SIG-M5 (cell line): Measurements from ENCODE around the gene PCED1B.

Experiments
- DNase-seq: peaks from one replicate; lab custom pipeline; 2025; lab: John Stamatoyannopoulos, UW

PCED1B gene

DNA sequence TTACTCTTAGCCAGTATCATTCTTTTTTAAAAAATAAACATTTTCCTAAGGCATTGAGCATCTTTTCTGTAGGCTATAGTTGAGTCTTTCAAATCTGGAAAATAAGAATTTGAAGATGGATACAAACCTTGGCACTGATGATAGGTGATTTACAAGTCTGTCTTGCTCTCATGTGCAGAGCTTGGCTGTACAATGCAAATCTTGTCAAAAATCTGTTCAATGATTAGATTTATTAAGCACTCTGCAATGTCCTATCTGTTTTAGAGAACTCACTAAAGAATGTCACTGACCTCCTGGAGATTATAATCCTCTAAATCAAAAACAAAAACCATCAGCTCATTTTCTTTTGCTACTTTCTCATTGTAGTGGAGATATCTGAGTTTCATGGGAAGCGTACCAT lies 43.2 kb downstream of the PCED1B start:
- no peak for DNase-seq

DNA sequence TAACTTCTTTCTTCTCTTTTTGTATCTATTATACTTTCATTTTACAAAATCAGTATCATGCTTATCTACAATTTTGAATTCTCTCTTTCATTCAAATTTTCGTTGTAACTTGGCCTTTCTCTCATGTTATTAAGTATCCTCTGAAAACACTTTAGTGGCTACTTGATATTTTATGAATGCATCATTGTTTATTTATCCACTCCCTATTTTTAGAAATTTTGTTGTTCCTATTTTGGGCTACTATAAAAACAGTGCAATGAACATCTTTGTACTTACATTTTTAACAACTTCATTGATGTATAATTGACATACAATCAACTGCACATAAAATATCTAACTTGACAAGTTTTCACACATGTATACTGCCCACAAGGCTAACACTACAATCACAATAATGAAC lies 44.3 kb downstream of the PCED1B start:
- no peak for DNase-seq

DNA sequence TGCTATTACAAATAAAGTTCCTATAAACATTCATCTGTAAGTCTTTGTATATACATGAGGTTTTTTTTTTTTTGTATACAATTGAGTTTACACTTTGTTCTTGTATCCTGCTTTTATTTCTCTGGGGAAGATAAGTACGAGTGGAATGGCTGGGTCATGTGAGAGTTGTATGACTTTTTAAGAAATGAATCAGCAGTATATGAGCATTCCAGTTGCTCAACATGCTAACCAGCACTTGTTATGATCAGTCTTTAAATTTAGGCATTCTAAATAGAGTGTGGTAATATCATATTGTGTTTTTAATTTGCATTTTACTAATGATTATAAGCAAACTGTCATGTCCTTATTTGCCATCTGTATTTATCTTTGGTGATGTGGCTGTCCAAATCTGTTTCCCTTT lies 45.0 kb downstream of the PCED1B start:
- no peak for DNase-seq

DNA sequence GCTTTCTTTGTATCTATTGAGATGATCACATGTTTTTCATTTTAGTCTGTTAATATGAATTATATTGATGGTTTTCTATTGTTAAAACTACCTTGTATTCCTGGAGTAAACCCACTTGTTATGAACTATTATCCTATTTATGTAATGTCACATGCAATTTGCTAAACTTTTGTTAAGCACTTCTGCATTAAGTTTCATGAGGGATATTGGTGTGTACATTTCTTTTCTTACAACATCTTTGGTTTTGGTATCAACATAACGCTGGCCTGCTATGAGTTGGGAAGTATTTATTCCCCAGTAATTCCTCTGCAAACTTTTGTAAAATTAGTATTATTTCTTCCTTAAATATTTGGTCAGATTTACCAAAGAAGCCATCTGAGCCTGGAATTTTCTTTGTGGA lies 46.8 kb downstream of the PCED1B start:
- DNase-seq, result no peak

DNA sequence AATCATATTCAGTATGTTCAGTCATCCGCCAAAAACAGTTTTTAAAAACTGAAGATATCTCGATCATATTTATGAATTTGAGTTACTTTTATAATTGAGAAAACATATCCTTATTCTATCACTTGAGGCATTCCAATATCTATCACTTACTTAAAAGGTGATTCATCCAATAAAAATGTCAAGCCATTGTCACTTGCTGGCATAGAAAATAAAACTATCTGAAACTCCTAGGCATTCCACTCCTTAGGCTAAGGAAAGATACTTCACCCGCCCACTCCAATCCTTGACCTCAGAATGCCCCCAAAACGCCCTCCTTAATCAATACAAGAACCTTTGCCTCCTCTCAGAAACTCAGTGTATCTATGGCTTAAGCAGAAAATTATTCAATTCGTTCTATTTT lies 51.6 kb downstream of the PCED1B start:
- DNase-seq, result no peak

DNA sequence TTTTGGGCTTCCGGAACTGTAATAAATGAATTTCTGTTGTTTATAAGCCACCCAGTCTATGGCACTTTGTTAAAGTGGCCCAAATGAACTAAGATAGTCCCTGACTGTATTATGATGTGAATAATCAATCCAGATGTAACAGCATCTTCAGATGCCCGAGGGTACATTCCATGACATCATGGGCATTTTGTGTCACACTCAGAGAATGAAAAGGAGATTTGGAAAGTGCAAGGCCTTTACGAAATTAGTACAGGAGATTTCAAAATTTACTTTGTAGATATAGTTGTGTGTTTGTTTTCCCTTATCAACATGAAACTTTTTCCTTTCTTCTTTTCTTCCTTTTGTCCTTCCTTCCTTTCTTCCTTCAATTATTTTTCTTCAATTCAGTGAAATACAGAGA lies 54.6 kb downstream of the PCED1B start:
- no peak for DNase-seq

DNA sequence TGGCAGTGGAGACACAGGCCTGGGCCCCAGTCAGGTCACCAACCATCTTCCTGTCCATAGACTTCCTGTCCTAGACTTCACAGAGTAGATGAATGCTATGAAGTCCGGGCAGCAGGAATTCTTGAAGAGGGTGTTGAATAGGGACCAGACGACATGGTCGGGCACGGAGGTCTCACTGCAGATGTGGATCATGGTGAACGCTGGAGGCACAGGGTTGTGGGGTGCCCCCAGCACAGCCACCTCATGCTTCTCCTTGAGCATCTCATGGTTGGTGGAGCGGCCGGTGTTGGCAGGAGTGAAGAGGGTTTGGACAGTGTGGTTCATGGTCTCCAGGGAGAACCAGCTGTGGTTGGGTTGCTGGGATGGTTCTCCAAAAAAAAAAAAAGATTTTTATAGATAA lies 56.2 kb downstream of the PCED1B start:
- DNase-seq, result no peak

DNA sequence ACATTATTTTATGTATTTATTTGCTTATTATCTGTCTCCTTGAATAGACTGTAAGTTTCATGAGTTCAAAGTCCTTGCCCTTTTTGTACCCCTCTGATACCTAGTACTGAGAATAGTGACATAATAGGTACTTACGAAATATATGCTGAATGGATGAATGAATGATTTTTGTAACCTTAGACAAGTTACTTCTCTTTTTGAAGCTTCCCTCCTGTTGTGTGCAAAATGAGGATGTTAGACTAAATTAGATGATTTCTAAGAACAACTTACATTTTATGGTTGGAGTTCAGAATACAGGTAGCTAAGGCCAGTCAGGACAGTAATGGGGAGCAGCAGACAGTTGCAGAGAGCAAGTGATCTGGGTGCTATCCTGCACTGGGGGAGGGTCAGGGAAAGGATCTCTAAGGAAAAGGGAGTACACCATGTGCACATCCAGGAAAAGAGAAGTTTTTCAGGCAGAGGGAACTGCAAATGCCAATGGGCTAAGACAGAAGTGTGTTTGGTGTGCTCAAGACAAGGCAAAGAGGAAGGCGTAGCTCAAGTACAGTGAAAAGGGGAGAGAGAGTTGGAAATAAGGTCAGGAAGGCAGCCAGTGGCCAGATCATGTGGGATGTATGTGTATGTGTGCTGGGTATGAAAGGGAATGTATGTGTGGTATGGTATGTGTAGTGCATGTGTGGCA lies 59.7 kb downstream of the PCED1B start:
- no peak for DNase-seq

DNA sequence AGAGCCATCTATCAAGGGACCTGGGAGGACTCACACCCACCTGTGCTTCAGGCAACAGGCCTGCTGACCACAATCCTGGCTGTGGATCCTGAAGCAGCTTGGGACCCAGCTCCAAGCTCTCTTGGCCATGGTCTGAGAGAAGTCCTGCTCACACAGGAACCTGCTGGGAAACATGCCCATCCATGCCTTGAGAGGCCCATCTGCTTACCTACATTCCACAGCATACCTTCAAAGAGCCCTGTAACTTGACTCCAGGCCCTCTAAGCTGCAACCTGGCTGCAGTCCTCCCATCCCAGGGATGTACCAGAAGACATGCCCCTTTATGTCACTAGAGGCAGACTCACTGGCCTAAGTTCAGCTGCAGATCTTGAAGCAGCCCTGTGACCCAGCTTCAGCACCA lies 62.0 kb downstream of the PCED1B start:
- no peak for DNase-seq

DNA sequence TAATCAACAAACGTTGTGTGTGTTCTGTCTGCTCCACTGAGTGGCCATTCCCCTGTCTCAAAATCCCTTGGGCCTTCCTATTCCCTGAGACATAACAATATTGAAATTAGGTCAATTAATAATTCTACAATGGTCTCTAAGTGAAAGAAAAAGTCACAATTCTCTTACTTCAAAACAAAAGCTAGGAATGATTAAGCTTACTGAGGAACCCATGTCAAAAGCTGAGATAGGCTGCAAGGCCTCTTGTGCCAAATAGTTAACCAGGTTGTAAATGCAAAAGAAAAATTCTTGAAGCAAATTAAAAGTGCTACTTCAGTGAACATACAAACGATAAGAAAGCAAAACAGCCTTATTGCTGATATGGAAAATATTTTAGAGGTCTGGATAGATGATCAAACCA lies 65.3 kb downstream of the PCED1B start:
- DNase-seq, result no peak

DNA sequence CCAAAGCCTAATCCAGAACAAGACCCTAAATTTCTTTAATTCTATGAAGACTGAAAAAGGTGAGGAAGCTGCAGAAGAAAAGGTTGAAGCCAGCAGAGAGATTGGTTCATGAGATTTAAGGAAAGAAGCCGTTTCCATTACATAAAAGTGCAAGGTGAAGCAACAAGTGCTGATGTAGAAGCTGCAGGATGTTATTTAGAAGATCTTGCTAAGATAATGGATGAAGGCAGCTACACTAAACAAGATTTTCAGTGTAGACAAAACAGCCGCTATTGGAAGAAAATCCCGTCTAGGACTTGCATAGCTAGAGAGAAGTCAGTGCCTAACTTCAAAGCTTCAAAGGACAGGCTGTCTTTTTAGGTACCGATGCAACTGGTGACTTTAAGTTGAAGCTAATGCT lies 65.8 kb downstream of the PCED1B start:
- no peak for DNase-seq

DNA sequence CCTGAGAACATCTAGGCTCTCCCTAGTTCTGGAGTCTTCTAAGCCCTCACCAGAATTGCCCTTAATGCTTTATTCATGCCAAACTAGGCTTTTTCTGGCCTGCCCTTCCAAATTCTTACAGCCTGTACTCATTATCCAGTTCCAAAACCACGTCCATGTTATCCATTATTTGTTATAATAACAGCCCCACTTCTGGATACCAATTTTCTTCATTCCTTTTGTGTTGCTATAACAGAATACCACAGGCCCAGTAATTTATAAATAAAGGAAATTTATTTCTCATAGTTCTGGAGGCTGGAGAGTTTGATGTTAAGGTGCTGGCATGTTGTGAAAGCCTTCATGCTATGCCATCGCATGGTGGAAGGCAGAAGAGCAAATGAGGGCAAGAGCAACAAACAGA lies 68.3 kb downstream of the PCED1B start:
- DNase-seq, result no peak

DNA sequence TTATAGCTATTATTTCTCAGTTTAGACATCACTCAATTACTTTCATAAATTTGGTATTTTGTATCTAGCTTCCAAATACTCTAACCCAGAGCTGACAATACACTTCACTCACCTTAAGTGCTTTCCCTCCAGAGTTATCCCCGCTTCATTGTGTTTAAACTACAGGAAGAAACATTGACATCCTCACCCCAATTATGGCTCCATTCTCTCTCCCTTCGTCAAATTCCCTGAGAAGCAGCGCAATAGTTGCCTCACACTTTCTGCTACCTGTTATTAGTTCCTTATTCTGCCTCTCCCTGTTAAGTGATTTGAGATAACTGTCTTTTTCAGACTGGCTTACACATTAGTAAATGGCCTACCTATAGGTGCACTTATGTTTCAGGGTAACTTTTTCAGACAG lies 69.7 kb downstream of the PCED1B start:
- no peak for DNase-seq

DNA sequence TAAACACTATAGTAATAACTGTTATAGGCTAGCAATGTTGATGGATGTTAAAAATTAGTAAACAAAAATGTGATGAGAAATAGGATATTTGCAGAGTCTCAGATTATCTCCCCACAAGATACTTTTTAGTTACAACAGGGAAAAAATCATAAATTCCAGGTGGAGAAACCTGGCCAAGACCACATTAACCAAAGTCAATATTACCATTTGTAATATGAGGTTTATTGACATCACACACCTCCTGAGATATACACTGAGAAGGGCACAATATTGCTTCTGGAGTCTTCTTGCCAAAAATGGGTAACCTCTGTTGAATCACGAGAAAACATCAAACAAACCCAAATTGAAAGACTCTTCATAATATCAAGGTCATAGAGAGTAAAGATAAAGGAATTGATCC lies 72.7 kb downstream of the PCED1B start:
- DNase-seq, result no peak

DNA sequence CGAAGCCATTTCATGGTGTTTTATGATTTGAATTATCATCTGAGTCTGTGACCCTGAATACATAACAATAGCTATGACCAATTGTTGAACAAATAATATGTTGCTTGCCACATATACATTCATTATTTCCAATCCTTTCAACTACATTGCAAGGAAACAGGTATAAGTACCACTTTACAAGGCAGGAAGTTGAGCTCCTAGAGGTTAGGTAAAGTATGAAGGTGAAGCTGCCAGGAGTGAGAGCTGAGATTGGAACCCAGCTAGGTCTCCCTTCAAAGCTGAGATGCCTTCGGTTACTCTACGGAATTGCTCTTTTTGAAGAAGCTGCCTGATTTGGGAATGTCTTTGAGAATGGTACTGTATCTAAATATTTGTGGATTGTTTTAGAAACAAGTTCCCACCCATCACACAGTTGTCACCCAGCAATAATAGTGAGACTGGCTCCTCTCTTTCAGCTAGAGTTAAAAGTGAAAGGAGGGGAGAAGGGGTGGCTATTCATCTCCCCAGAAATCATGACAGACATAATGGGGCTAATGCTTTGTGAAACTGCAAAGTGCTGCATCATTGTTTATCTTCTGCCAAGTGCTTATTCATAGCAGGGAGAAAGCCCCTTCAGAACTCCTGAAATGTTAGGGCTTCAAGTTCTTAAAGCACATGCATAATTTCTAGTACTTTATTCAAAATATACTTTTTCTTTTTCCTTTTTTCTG lies 76.2 kb downstream of the PCED1B start:
- no peak for DNase-seq

DNA sequence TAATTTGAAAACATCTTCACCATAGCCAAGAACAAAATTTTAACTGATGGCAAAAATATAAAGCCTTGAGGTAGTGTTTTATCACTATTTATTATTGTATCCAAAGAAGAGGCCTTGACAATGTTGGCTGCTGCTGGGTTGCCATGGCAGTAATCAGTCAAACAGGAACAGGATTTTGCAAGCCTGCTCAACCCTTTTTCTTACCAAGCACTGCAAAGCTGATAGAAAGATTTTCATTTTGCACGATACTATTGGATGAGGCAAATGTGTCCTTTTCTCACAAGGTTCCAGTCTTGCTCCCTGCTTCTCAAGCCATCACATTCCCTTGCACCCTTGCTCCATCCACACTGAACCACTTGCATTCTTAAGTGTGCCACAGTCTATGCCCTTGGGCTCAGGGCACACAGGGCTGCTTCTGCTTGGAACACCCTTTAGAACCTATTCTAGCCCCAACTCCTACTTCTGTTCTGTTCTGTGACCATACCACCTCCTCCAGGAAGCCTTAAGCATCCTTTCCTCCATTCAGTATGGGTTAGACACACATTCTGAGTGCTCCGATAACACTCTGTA lies 76.8 kb downstream of the PCED1B start:
- no peak for DNase-seq

DNA sequence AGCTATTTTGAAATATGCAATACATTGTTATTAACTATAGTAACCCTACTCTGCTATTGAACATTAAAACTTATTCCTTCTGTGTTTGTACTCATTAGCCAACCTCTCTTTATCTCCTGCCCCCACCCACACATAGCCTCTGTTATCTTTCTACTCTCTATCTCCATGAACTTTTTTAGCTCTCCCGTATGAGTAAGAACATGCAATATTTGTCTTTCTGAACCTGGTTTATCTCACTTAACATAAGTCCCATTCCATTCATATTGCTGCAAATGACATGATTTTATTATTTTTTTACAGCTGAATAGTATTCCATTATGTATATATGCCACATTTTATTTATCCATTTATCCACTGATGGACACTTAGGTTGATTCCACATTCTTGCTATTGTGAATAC lies 79.4 kb downstream of the PCED1B start:
- no peak for DNase-seq

DNA sequence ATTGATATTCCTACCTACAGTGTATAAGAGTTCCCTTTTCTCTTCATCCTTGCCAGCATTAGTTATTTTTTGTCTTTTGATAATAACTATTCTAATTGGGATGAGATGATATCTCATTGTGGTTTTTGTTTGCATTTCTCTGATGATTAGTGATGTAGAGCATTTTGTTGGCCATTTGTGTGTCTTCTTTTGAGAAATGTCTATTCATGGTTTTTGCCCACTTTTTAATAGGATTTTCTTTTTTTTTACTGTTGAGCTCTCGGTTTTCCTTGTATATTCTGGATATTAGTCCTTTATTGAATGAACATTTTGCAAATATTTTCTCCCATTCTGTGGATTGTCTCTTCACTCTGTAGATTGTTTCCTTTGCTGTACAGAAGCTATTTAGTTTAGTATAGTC lies 79.9 kb downstream of the PCED1B start:
- no peak for DNase-seq

DNA sequence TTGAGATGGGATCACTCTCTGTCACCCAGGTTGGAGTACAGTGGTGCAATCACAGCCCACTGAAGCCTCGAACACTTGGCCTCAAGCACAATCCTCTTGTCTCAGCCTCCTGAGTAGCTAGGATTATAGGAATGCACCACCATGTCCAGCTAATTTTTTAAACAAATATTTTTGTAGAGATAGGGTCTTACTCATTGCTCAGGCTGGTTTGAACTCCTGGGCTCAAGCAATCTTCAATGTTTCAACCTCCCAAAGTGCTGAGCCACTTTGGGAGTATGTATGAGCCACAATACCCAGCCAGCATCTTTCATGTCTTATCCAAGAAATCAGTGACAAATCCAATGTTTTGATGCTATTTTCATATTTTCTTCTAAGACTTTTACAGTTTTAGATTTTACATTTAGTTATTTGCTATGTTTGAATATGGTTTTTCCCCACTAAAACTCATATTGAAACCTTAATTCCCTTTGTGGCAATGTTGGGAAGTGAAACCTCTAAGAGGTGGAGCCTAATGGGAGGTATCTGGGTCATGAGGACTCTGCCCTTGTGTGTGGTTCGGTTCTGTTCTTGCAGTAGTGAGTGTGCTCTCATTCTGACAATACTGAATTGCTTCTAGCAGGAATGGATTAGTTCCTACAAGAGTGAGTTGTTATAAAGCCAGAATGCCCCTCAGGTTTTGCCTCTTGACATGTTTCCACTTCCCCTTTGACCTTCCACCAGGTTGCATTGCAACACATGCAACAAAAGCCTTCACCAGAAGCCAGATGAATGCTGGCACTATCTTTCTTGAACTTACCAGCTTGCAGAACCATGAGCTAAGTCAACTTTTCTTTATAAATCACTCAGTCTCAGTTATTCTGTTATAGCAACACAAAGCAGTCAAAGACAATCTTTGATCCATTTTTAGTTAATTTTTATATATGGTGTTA lies 81.2 kb downstream of the PCED1B start:
- no peak for DNase-seq

DNA sequence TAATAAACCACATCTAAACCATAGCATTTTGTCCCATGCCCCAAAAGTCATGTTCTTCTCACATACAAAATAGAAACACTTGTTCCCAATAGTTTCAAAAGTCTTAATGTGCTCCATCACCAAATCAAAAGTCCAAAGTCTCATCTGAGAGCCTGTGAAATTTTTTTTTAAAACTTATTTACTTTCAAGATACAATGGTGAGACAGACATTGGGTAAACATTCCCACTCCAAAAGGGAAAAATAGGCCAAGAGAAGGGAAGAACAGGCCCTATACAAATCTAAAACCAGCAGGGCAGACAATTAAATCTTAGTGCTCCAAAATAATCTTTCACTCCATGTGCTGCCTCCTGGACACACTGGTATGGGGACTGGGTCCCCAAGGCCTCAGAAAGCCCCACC lies 84.7 kb downstream of the PCED1B start:
- DNase-seq, result no peak

DNA sequence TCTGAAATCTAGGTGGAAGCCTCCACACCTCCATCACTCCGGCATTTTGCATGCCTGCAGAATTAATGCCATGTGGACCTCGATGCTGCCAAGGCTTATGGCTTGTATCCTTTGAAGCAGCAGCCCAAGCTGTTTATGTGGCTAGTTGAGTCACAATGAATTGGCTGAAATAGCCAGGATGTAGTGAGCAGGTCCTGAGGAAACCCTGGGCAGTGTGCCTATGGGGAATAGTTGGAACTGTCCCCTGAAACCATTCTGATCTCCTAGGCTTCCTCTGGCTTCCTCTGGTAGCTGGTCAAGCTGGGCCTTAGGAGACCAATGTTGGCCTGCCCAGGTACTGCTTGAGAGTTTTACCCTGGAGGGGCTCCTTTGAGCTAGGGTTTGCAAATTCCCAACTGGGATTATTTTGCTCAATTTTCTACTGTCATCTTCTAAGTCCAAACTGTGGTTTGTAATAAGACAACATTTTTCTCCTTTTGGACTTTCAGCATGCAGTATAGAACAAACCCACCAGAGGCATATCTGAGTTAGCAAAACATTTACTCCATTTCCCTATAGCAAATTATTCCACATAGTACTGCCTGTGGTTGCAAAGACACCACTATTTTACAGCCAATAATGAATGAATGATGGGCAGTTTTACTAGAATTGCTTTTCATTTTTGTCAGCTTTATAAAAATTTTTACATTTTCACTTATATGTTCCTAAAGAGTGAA lies 85.5 kb downstream of the PCED1B start:
- no peak for DNase-seq

DNA sequence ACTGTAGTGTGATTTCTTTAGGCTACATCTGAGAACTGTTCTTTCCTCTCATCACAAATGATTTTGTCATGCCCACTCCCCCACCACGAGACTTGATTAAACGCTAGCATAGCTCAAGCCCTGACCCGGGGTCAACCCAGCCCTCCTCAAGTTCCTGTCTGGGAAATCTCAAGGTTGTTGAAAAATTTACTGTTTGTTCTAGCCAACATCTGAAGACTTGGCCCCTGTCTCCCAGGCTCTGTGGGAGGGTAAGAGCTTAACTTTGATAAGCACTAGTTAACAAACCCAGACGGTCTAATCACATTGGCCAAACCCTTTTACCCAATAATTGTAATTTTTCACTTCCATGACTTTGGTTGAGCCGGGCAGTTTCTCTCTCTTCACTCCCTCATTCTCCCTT lies 86.5 kb downstream of the PCED1B start:
- DNase-seq, result no peak
